ENCODE measurements around the gene IFRD1. TPM values are rescaled to one million over a fixed set of nuclear protein-coding genes. Genes with fewer than 3 reads are reported as not detected.

The IFRD1 gene
- polyA plus RNA-seq, 1 donor (not counting 4 experiments of a cell fraction or from before 2014, with no cell fraction given) = 38.3 TPM

- FAIRE-seq = no peak
- dilution Hi-C loops (cut with MboI; ENCODE audit: extremely low pct_ligation_motif_present, low sequenced_read_pairs) = no loop called here
- peaks cover 12% of the 10 kb centered on the region for H3K4me1 ChIP-seq (ENCODE audit: control insufficient read depth, extremely low read depth, insufficient read depth, low read length)
Observed at GRCh38 chr7:112484671-112485167, 34.5 kb downstream of the IFRD1 start.

GRCh38 chr7:112485766-112486165 is 35.5 kb downstream of the IFRD1 start:
- Histone ChIP-seq H3K79me2 (ENCODE audit: control insufficient read depth, insufficient read depth, low read length) (no peaks in the 10 kb centered on the region), H2AFZ (ENCODE audit: control insufficient read depth, low read length) (no peak overlapping the region), H3K36me3 (ENCODE audit: control insufficient read depth in 2 of 2, extremely low read depth in 1 of 2, insufficient read depth in 2 of 2, low read length in 2 of 2) (no peaks in the 10 kb centered on the region), H3K27ac (ENCODE audit: control insufficient read depth, insufficient read depth, low read length) (no peak overlapping the region), H3K4me3 (ENCODE audit: control insufficient read depth in 2 of 3, extremely low read depth in 1 of 3, insufficient read depth in 2 of 3, low read depth in 1 of 3, low read length in 3 of 3) (no peak overlapping the region), H3K4me2 (ENCODE audit: control insufficient read depth, extremely low read depth, insufficient read depth, low read depth, low read length) (no peak overlapping the region), H3K9me1 (ENCODE audit: control insufficient read depth, extremely low read depth, insufficient read depth, low read length) (peaks cover 2% of the 10 kb centered on the region), H3K9me3 (ENCODE audit: control insufficient read depth, low read depth, low read length) (no peaks in the 10 kb centered on the region), H3K27me3 (ENCODE audit: control insufficient read depth, extremely low read depth, insufficient read depth, low read length) (no peaks in the 10 kb centered on the region), H3K4me1 (ENCODE audit: control insufficient read depth, extremely low read depth, insufficient read depth, low read length) (peaks cover 12% of the 10 kb centered on the region), H3K9ac (ENCODE audit: control insufficient read depth, extremely low read depth, insufficient read depth, low read length) (no peak overlapping the region), H4K20me1 (ENCODE audit: control insufficient read depth, extremely low read depth, insufficient read depth, low read length) (no peaks in the 10 kb centered on the region)
- FAIRE-seq = no peak
- no peak for TF ChIP-seq CTCF (optimal IDR thresholded peaks at IDR 0.05 in 1 of 3, IDR thresholded peaks at IDR 0.05 in 1 of 3, conservative IDR thresholded peaks at IDR 0.05 in 1 of 3; ENCODE audit: extremely low read depth in 1 of 3, insufficient read depth in 2 of 3, low read length in 3 of 3)
- no peak for TF ChIP-seq EZH2 (IDR thresholded peaks at IDR 0.05; ENCODE audit: low read length)
- dilution Hi-C loops (cut with MboI; ENCODE audit: extremely low pct_ligation_motif_present, low sequenced_read_pairs) = no loop called here
- no peak for DNase-seq (ENCODE audit: low read depth, low spot score)

More at GRCh38 chr7:112484671-112485167, 34.5 kb downstream of the IFRD1 start:
- Histone ChIP-seq H3K4me3 (ENCODE audit: control insufficient read depth in 2 of 3, extremely low read depth in 1 of 3, insufficient read depth in 2 of 3, low read depth in 1 of 3, low read length in 3 of 3) (no peak overlapping the region), H3K27me3 (ENCODE audit: control insufficient read depth, extremely low read depth, insufficient read depth, low read length) (no peaks in the 10 kb centered on the region), H3K9me3 (ENCODE audit: control insufficient read depth, low read depth, low read length) (no peaks in the 10 kb centered on the region), H2AFZ (ENCODE audit: control insufficient read depth, low read length) (no peak overlapping the region), H3K27ac (ENCODE audit: control insufficient read depth, insufficient read depth, low read length) (no peak overlapping the region), H3K4me2 (ENCODE audit: control insufficient read depth, extremely low read depth, insufficient read depth, low read depth, low read length) (no peak overlapping the region), H4K20me1 (ENCODE audit: control insufficient read depth, extremely low read depth, insufficient read depth, low read length) (no peaks in the 10 kb centered on the region), H3K9ac (ENCODE audit: control insufficient read depth, extremely low read depth, insufficient read depth, low read length) (no peak overlapping the region), H3K79me2 (ENCODE audit: control insufficient read depth, insufficient read depth, low read length) (no peaks in the 10 kb centered on the region), H3K36me3 (ENCODE audit: control insufficient read depth in 2 of 2, extremely low read depth in 1 of 2, insufficient read depth in 2 of 2, low read length in 2 of 2) (peaks cover 0 to 3% of the 10 kb centered on the region in 2 experiments), H3K9me1 (ENCODE audit: control insufficient read depth, extremely low read depth, insufficient read depth, low read length) (peaks cover 2% of the 10 kb centered on the region)
- TF ChIP-seq EZH2 (IDR thresholded peaks at IDR 0.05; ENCODE audit: low read length) (no peak), CTCF (optimal IDR thresholded peaks at IDR 0.05 in 1 of 3, IDR thresholded peaks at IDR 0.05 in 1 of 3, conservative IDR thresholded peaks at IDR 0.05 in 1 of 3; ENCODE audit: extremely low read depth in 1 of 3, insufficient read depth in 2 of 3, low read length in 3 of 3) (no peak)
- no peak for DNase-seq (ENCODE audit: low read depth, low spot score)
